BE2C (cell line): ENCODE measurements around the gene TEX14. TPM values are rescaled to one million over a fixed set of nuclear protein-coding genes. Genes with fewer than 3 reads are reported as not detected.

ENCODE experiments used
- DNase-seq: peaks from one replicate; pipeline ENCODE4 v3.0.0-alpha.2; 2020
- H3K27me3 ChIP-seq: fragments of 250-450 bp; sonication (Bioruptor Pico); 2 replicates; pipeline ENCODE4 v1.5.1; 2020; ENCODE audit warnings: mild to moderate bottlenecking
- H3K36me3 ChIP-seq: fragments of 250-450 bp; sonication (Bioruptor Pico); 2 replicates; pipeline ENCODE4 v1.5.1; 2020; ENCODE audit warnings: mild to moderate bottlenecking
- H3K4me1 ChIP-seq: fragments of 250-450 bp; sonication (Bioruptor Pico); 2 replicates; pipeline ENCODE4 v1.5.1; 2020
- H3K4me3 ChIP-seq: 2 replicates; pipeline ENCODE4 v1.5.1; 2011; ENCODE audit warnings: low read depth, low read length
- H3K9me3 ChIP-seq: fragments of 250-450 bp; sonication (Bioruptor Pico); 2 replicates; pipeline ENCODE4 v1.5.1; 2020
- CTCF ChIP-seq: IDR thresholded peaks from 2 replicates; pipeline ENCODE4 v1.5.1; 2012; ENCODE audit warnings: mild to moderate bottlenecking, low read depth, low read length
- polyA plus RNA-seq: library from polyadenylated mRNA; unstranded; fragments of >200 nt; gene quantifications from one replicate; pipeline ENCODE4 v1.2.1, GENCODE V29; 2012; ENCODE audit warnings: low read depth, missing spikeins; ENCODE audit not compliant: insufficient read length, insufficient read depth

TEX14 gene
- 2.7 TPM for polyA plus RNA-seq

- no peak for TF ChIP-seq CTCF
- DNase-seq = no peak
- Histone ChIP-seq H3K36me3 (peaks cover 10% of the 10 kb centered on the region), H3K27me3 (no peaks in the 10 kb centered on the region), H3K4me1 (peaks cover 9% of the 10 kb centered on the region; the same call in 1 of the 2 replicates), H3K9me3 (no peaks in the 10 kb centered on the region), H3K4me3 (peak within 1 kb of the TSS; percentile 62)
Observed at GRCh38 chr17:58691701-58692238, at the start of gene TEX14. Gene TEX14, minus strand, starts transcription at chr17:58692045. Its CDS starts 40,044 bp downstream, at chr17:58652001.

GRCh38 chr17:58741121-58741625, 49.3 kb upstream of the TEX14 start:
- DNase-seq = peak; percentile 20
- no peak for TF ChIP-seq CTCF
- no peak overlapping the region for H3K4me3 ChIP-seq

GRCh38 chr17:58734811-58735210, 43.0 kb upstream of the TEX14 start:
- no peaks in the 10 kb centered on the region for H3K27me3 ChIP-seq
- H3K4me3 ChIP-seq = no peak overlapping the region
- peaks cover 6% of the 10 kb centered on the region; the same call in 1 of the 2 replicates for H3K36me3 ChIP-seq
- no peak for DNase-seq
- no peaks in the 10 kb centered on the region for H3K9me3 ChIP-seq
- TF ChIP-seq CTCF = no peak
- H3K4me1 ChIP-seq = no peaks in the 10 kb centered on the region

More at GRCh38 chr17:58741121-58741625, 49.3 kb upstream of the TEX14 start:
- H3K27me3 ChIP-seq = no peaks in the 10 kb centered on the region
- no peaks in the 10 kb centered on the region for H3K36me3 ChIP-seq
- no peaks in the 10 kb centered on the region for H3K4me1 ChIP-seq
- H3K9me3 ChIP-seq = no peaks in the 10 kb centered on the region

GRCh38 chr17:58734040-58734439, 42.2 kb upstream of the TEX14 start:
- H3K36me3 ChIP-seq = peaks cover 6% of the 10 kb centered on the region; the same call in 1 of the 2 replicates
- no peaks in the 10 kb centered on the region for H3K9me3 ChIP-seq
- no peaks in the 10 kb centered on the region for H3K4me1 ChIP-seq
- H3K27me3 ChIP-seq = no peaks in the 10 kb centered on the region
- H3K4me3 ChIP-seq = no peak overlapping the region
- no peak for DNase-seq
- TF ChIP-seq CTCF = no peak

- no peak overlapping the region for H3K4me3 ChIP-seq
- H3K36me3 ChIP-seq = peaks cover 6% of the 10 kb centered on the region; the same call in 1 of the 2 replicates
- no peaks in the 10 kb centered on the region for H3K27me3 ChIP-seq
- no peaks in the 10 kb centered on the region for H3K4me1 ChIP-seq
- no peaks in the 10 kb centered on the region for H3K9me3 ChIP-seq
- no peak for TF ChIP-seq CTCF
- no peak for DNase-seq
Observed at GRCh38 chr17:58730937-58731336, 39.1 kb upstream of the TEX14 start.

GRCh38 chr17:58728798-58729197, 37.0 kb upstream of the TEX14 start:
- no peaks in the 10 kb centered on the region for H3K4me1 ChIP-seq
- TF ChIP-seq CTCF = no peak
- no peak for DNase-seq
- H3K36me3 ChIP-seq = peaks cover 2% of the 10 kb centered on the region; the same call in 1 of the 2 replicates
- H3K4me3 ChIP-seq = no peak overlapping the region
- H3K9me3 ChIP-seq = no peaks in the 10 kb centered on the region
- no peaks in the 10 kb centered on the region for H3K27me3 ChIP-seq
